H1 (cell line): ENCODE data around the gene NOD2. TPM values are rescaled to one million over a fixed set of nuclear protein-coding genes. Genes with fewer than 3 reads are reported as not detected.

ENCODE experiments used
- CTCF ChIA-PET: fragments of 300-600 bp; sonication (Branson Sonifier 250); formaldehyde crosslinking; loops from one replicate; lab custom pipeline; 2021; ENCODE audit not compliant: partially characterized antibody; lab: Charles Lee
- POLR2A ChIA-PET: fragments of 300-600 bp; sonication (Branson Sonifier 250); formaldehyde crosslinking; loops from one replicate; lab custom pipeline; 2021; ENCODE audit warnings: inconsistent platforms; ENCODE audit not compliant: partially characterized antibody; lab: Charles Lee
- DNase-seq, 2 experiments: peaks; one replicate each; pipeline versions ENCODE4 v3.0.0 to v3.0.0-alpha.2; 2010 to 2022; ENCODE audit warnings: low spot score in 2 of 2, low read depth in 1 of 2, mixed read lengths in 1 of 2
- FAIRE-seq: peaks from 2 replicates; lab custom pipeline; 2011; peaks lifted over from hg19 to GRCh38; lab: Jason Lieb, UNC
- H2AFZ ChIP-seq: 2 replicates; pipeline ENCODE4 v1.8.1; 2012; ENCODE audit warnings: low read length, inconsistent platforms
- H2AK5ac ChIP-seq: 2 replicates; pipeline ENCODE4 v1.6.1; 2013; ENCODE audit warnings: low read depth, low read length
- H2BK120ac ChIP-seq: replicated peaks from 2 replicates; pipeline ENCODE3; 2013; ENCODE audit warnings: low read depth, low read length, inconsistent platforms
- H2BK12ac ChIP-seq: 2 replicates; pipeline ENCODE4 v1.6.1; 2013; ENCODE audit warnings: low read depth, low read length
- H2BK15ac ChIP-seq: 2 replicates; pipeline ENCODE4 v1.6.1; 2013; ENCODE audit warnings: low read length
- H2BK20ac ChIP-seq: 2 replicates; pipeline ENCODE4 v1.6.1; 2013; ENCODE audit warnings: low read length
- H2BK5ac ChIP-seq: 2 replicates; pipeline ENCODE4 v1.6.1; 2013; ENCODE audit warnings: low read depth, low read length
- H3K14ac ChIP-seq: 2 replicates; pipeline ENCODE4 v1.6.1; 2013; ENCODE audit warnings: inconsistent platforms; ENCODE audit not compliant: insufficient read length
- H3K18ac ChIP-seq: 2 replicates; pipeline ENCODE4 v1.6.1; 2013; ENCODE audit warnings: low read length; ENCODE audit errors: extremely low read depth
- H3K23ac ChIP-seq: 2 replicates; pipeline ENCODE4 v1.6.1; 2013; ENCODE audit warnings: inconsistent platforms; ENCODE audit not compliant: insufficient read length
- H3K23me2 ChIP-seq: 2 replicates; pipeline ENCODE4 v1.6.1; 2013; ENCODE audit warnings: low read depth, low read length
- H3K27ac ChIP-seq: 2 replicates; pipeline ENCODE4 v1.6.1; 2011; ENCODE audit warnings: low read depth, low read length, inconsistent platforms
- H3K27me3 ChIP-seq, 4 experiments: replicated peaks in 1 of 4; 1 replicate in 1 of 4; 2 replicates in 3 of 4; pipeline versions ENCODE4 v1.6.1 to v1.8.1; 2011 to 2013; ENCODE audit warnings: low read length in 3 of 4, mild to moderate bottlenecking in 3 of 4, inconsistent platforms in 2 of 4, mixed read lengths in 2 of 4, moderate library complexity in 1 of 4; ENCODE audit not compliant: control insufficient read depth in 3 of 4, insufficient read depth in 3 of 4; ENCODE audit errors: extremely low read depth in 1 of 4
- H3K36me3 ChIP-seq, 4 experiments: 2 replicates each; pipeline versions ENCODE4 v1.6.1 to v1.8.1; 2011 to 2013; ENCODE audit warnings: mild to moderate bottlenecking in 4 of 4, low read length in 3 of 4, moderate library complexity in 2 of 4, control low read depth in 1 of 4, inconsistent platforms in 1 of 4; ENCODE audit not compliant: insufficient read depth in 4 of 4, control insufficient read depth in 2 of 4
- H3K4ac ChIP-seq: replicated peaks from 2 replicates; pipeline ENCODE3; 2013; ENCODE audit warnings: low read length, low read depth, mixed read lengths, inconsistent platforms; ENCODE audit not compliant: insufficient read length
- H3K4me1 ChIP-seq, 4 experiments: replicated peaks in 1 of 4; 1 replicate in 1 of 4; 2 replicates in 3 of 4; pipeline versions ENCODE4 v1.6.1 to v1.8.1; 2011 to 2013; ENCODE audit warnings: low read length in 3 of 4, inconsistent platforms in 2 of 4, mixed read lengths in 1 of 4; ENCODE audit not compliant: insufficient read depth in 4 of 4, control insufficient read depth in 3 of 4
- H3K4me2 ChIP-seq, 2 experiments: 2 replicates each; pipeline versions ENCODE4 v1.6.1 to v1.8.1; 2011 to 2013; ENCODE audit warnings: low read depth in 2 of 2, low read length in 2 of 2, control low read depth in 1 of 2, inconsistent platforms in 1 of 2, mild to moderate bottlenecking in 1 of 2; ENCODE audit not compliant: insufficient read depth in 1 of 2
- H3K4me3 ChIP-seq, 4 experiments: fragments of 200-600, 300-600 bp in 1 of 4; sonication (generic), shearing (Covaris generic), sonication (Bioruptor Twin) in 1 of 4; 2 replicates each; pipeline versions ENCODE4 v1.5.1 to v1.8.1; 2011 to 2016; ENCODE audit warnings: low read length in 4 of 4, low read depth in 3 of 4, control low read depth in 2 of 4, inconsistent platforms in 2 of 4, mild to moderate bottlenecking in 2 of 4, mixed read lengths in 1 of 4, moderate library complexity in 1 of 4; ENCODE audit not compliant: insufficient read depth in 2 of 4; ENCODE audit errors: extremely low read depth in 1 of 4
- H3K56ac ChIP-seq: replicated peaks from 2 replicates; pipeline ENCODE3; 2013; ENCODE audit warnings: low read depth, mild to moderate bottlenecking, mixed read lengths, low read length, inconsistent platforms; ENCODE audit not compliant: insufficient read length
- H3K79me1 ChIP-seq: 2 replicates; pipeline ENCODE4 v1.6.1; 2013; ENCODE audit warnings: low read depth, low read length, control low read depth
- H3K79me2 ChIP-seq, 2 experiments: 2 replicates each; pipeline versions ENCODE4 v1.6.1 to v1.8.1; 2012 to 2013; ENCODE audit warnings: low read length in 2 of 2, mild to moderate bottlenecking in 2 of 2, inconsistent platforms in 1 of 2; ENCODE audit not compliant: insufficient read depth in 2 of 2, control insufficient read depth in 1 of 2
- H3K9ac ChIP-seq, 4 experiments: replicated peaks in 1 of 4; 1 replicate in 1 of 4; 2 replicates in 3 of 4; pipeline versions ENCODE4 v1.6.1 to v1.8.1; 2011 to 2013; ENCODE audit warnings: low read depth in 3 of 4, low read length in 3 of 4, control low read depth in 2 of 4, mild to moderate bottlenecking in 2 of 4, moderate library complexity in 2 of 4, inconsistent platforms in 1 of 4; ENCODE audit errors: extremely low read depth in 1 of 4
- H3K9me3 ChIP-seq, 2 experiments: 2 replicates each; pipeline versions ENCODE4 v1.6.1 to v1.8.1; 2012 to 2013; ENCODE audit warnings: mild to moderate bottlenecking in 2 of 2, moderate library complexity in 2 of 2, control low read depth in 1 of 2, inconsistent platforms in 1 of 2, low read depth in 1 of 2, low read length in 1 of 2, mixed read lengths in 1 of 2; ENCODE audit not compliant: insufficient read depth in 2 of 2
- H4K20me1 ChIP-seq, 2 experiments: replicated peaks in 1 of 2; 2 replicates each; pipeline versions ENCODE3 to v1.8.1; 2011 to 2013; ENCODE audit warnings: inconsistent platforms in 2 of 2, low read length in 2 of 2, mild to moderate bottlenecking in 1 of 2; ENCODE audit not compliant: insufficient read depth in 2 of 2, control insufficient read depth in 1 of 2
- H4K5ac ChIP-seq: 2 replicates; pipeline ENCODE4 v1.6.1; 2013; ENCODE audit warnings: low read length, low read depth, mixed read lengths, inconsistent platforms; ENCODE audit not compliant: insufficient read length
- H4K8ac ChIP-seq: 2 replicates; pipeline ENCODE4 v1.8.0; 2013; ENCODE audit warnings: mild to moderate bottlenecking, moderate library complexity, low read length, inconsistent platforms; ENCODE audit not compliant: insufficient read depth; ENCODE audit errors: extremely low read depth
- H4K91ac ChIP-seq: replicated peaks from 2 replicates; pipeline ENCODE3; 2013; ENCODE audit warnings: low read length, mixed read lengths, inconsistent platforms; ENCODE audit not compliant: insufficient read length
- BRCA1 ChIP-seq: IDR thresholded peaks from 2 replicates; pipeline ENCODE4 v1.6.1; 2012; ENCODE audit warnings: low read depth, low read length, improper control_type of control experiment
- CHD2 ChIP-seq: IDR thresholded peaks from 2 replicates; pipeline ENCODE4 v1.6.1; 2012; ENCODE audit warnings: low read length, improper control_type of control experiment
- CREB1 ChIP-seq: IDR thresholded peaks from 2 replicates; pipeline ENCODE4 v1.6.1; 2012; ENCODE audit warnings: inconsistent platforms
- EGR1 ChIP-seq: IDR thresholded peaks from 2 replicates; pipeline ENCODE4 v1.6.1; 2011; ENCODE audit warnings: low read depth, low read length, borderline replicate concordance
- MAFK ChIP-seq: IDR thresholded peaks from 2 replicates; pipeline ENCODE4 v1.6.1; 2012; ENCODE audit warnings: low read depth, mild to moderate bottlenecking, improper control_type of control experiment, low read length
- SIN3A ChIP-seq, 2 experiments: IDR thresholded peaks in 1 of 2; conservative IDR thresholded peaks in 1 of 2; 2 replicates each; pipeline ENCODE4 v1.6.1; 2011 to 2012; ENCODE audit warnings: low read length in 2 of 2, improper control_type of control experiment in 1 of 2, low read depth in 1 of 2, mild to moderate bottlenecking in 1 of 2
- SIX5 ChIP-seq: IDR thresholded peaks from 2 replicates; pipeline ENCODE4 v1.6.1; 2011; ENCODE audit warnings: mild to moderate bottlenecking, low read depth, low read length
- SP2 ChIP-seq: IDR thresholded peaks from 2 replicates; pipeline ENCODE4 v1.6.1; 2012; ENCODE audit warnings: mild to moderate bottlenecking, low read length, inconsistent platforms
- SP4 ChIP-seq: IDR thresholded peaks from 2 replicates; pipeline ENCODE4 v1.6.1; 2012; ENCODE audit warnings: low read length, inconsistent platforms
- TCF12 ChIP-seq: IDR thresholded peaks from 2 replicates; pipeline ENCODE4 v1.6.1; 2011; ENCODE audit warnings: low read depth, mild to moderate bottlenecking, low read length
- YY1 ChIP-seq: IDR thresholded peaks from 2 replicates; pipeline ENCODE4 v1.6.1; 2011; ENCODE audit warnings: low read depth, mild to moderate bottlenecking, low read length
- WGBS, 2 experiments: shearing (Covaris generic) in 1 of 2; methylation state at CpG; one replicate each; pipeline versions ENCODE4 v1.1.6 to v1.1.7; 2013 to 2015; ENCODE audit warnings: low lambda C conversion rate in 2 of 2, mixed read lengths in 2 of 2, inconsistent platforms in 1 of 2, low coverage in 1 of 2, missing lambda C conversion rate in 1 of 2; ENCODE audit not compliant: insufficient replicate concordance in 2 of 2, insufficient coverage in 1 of 2, insufficient read length in 1 of 2; ENCODE audit errors: extremely low coverage in 1 of 2, missing lambda C conversion rate in 1 of 2; 5-methylcytosine and 5-hydroxymethylcytosine counted together
- polyA plus RNA-seq, 7 experiments: library from polyadenylated mRNA; depleted of rRNA in 3 of 7; stranded (reverse) in 5 of 7; unstranded in 2 of 7; fragments of >200 nt in 5 of 7; fragments of 200-250 nt in 2 of 7; gene quantifications; 1 replicate in 5 of 7; 2 replicates in 1 of 7; 4 replicates in 1 of 7; pipeline versions ENCODE4 v1.2.1 to v1.2.3, GENCODE V29; 2011 to 2013; ENCODE audit warnings: missing spikeins in 2 of 7, mixed read lengths in 2 of 7
- total RNA-seq: library from RNA; stranded (reverse); fragmentation: NEBNext Ultra II Directional; extraction: Animal tissue kit (Norgen Biotek cat#: 25700); gene quantifications from 2 replicates; pipeline ENCODE4 v1.2.1, GENCODE V29; 2021

Gene NOD2
- total and polyA plus RNA-seq, 2 of the 8 experiments (the other 6 are each of a cell fraction or from before 2014, with no cell fraction given): 0.37 to 0.42 TPM

- Histone ChIP-seq H3K14ac (no peak overlapping the region), H3K36me3 (no peaks in the 10 kb centered on the region), H3K4ac (no peak overlapping the region), H2BK120ac (no peak overlapping the region), H3K4me2 (no peak overlapping the region)
- TF ChIP-seq CREB1 (no peak), BRCA1 (no peak), YY1 (no peak), EGR1 (no peak), SIX5 (no peak), SP2 (no peak), SIN3A (conservative IDR thresholded peaks at IDR 0.05 in 1 of 2, IDR thresholded peaks at IDR 0.05 in 1 of 2; ENCODE audit: low read depth in 1 of 2, low read length in 2 of 2) (no peak), MAFK (no peak), SP4 (no peak), TCF12 (no peak), CHD2 (no peak)
- TF ChIP-seq, all 59 proteins: peak for 0
- Histone ChIP-seq H2BK12ac (no peak overlapping the region), H2AFZ (no peak overlapping the region), H3K79me2 (no peaks in the 10 kb centered on the region), H3K27me3 (peaks cover 0 to 26% (median 23%) of the 10 kb centered on the region in 4 experiments; a peak in 6 of 7 replicates), H2BK15ac (no peak overlapping the region), H4K91ac (no peak overlapping the region), H3K4me1 (peaks cover 0 to 6% (median 1%) of the 10 kb centered on the region in 4 experiments; a peak in 3 of 7 replicates), H3K79me1 (no peaks in the 10 kb centered on the region), H4K5ac (no peak overlapping the region), H3K9me3 (no peaks in the 10 kb centered on the region), H3K56ac (no peak overlapping the region), H3K23ac (no peak overlapping the region), H3K23me2 (peaks cover 15% of the 10 kb centered on the region), H2BK20ac (no peak overlapping the region), H3K18ac (no peak overlapping the region), H2BK5ac (no peak overlapping the region), H4K20me1 (peaks cover 0 to 7% of the 10 kb centered on the region in 2 experiments), H2AK5ac (no peak overlapping the region), H3K9ac (no peak overlapping the region; a peak in 1 of 7 replicates), H3K27ac (no peak overlapping the region), H4K8ac (no peak overlapping the region), H3K4me3 (no peak overlapping the region)
- 84% methylated on average over 11 of the region's 15 CpGs; no CpG with 5 or more reads in 1 of the 2 experiments for WGBS, 2 experiments
- no peak for FAIRE-seq
- DNase-seq: no peak
- ChIA-PET CTCF (interaction anchor here (0.9 to 2.4 kb wide), 4 partner anchors 14 to 52 kb away, joined by 3 to 7 read pairs (median 4); no protein-coding TSS in a partner anchor), POLR2A (no interaction called here)
These were observed 3.4 kb downstream of the NOD2 start for GRCh38 chr16:50696575-50697420.
